Pericardium fibroblast (primary cell): ENCODE data around the gene ST3GAL2. TPM values are rescaled to one million over a fixed set of nuclear protein-coding genes. Genes with fewer than 3 reads are reported as not detected.

Source experiments
- total RNA-seq: library from RNA; depleted of rRNA; stranded (reverse); fragments of >200 nt; gene quantifications from 2 replicates; pipeline ENCODE4 v1.2.3, GENCODE V29; 2015

Gene ST3GAL2, protein sequence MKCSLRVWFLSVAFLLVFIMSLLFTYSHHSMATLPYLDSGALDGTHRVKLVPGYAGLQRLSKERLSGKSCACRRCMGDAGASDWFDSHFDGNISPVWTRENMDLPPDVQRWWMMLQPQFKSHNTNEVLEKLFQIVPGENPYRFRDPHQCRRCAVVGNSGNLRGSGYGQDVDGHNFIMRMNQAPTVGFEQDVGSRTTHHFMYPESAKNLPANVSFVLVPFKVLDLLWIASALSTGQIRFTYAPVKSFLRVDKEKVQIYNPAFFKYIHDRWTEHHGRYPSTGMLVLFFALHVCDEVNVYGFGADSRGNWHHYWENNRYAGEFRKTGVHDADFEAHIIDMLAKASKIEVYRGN
- 25.7 and 29.2 TPM in 2 replicates for total RNA-seq

GRCh38 chr16:70438969-70439862 lies at the start of gene ST3GAL2:
Gene ST3GAL2 (minus strand): TSS chr16:70439100. CDS start chr16:70398530, 40,570 bp downstream.

GRCh38 chr16:70454222-70455034 lies 15.5 kb upstream of the ST3GAL2 start, which contains the start of gene FCSK:
Gene FCSK (plus strand): TSS chr16:70454595. CDS start chr16:70463191, 8,596 bp downstream.

Other genes starting within 250 kb of the ST3GAL2 start
- gene EXOSC6, start 187.2 kb downstream of the ST3GAL2 start, total RNA-seq = 24.3 and 27.5 TPM in 2 replicates
- 123 and 125 TPM in 2 replicates for gene AARS1, start 149.6 kb downstream of the ST3GAL2 start, total RNA-seq
- gene DDX19B, start 139.9 kb downstream of the ST3GAL2 start, total RNA-seq = 17.9 and 39.7 TPM in 2 replicates
- 35.8 and 39.6 TPM in 2 replicates for gene DDX19A, start 92.2 kb downstream of the ST3GAL2 start, total RNA-seq
- 7.7 and 8.5 TPM in 2 replicates for gene FCSK, start 15.5 kb upstream of the ST3GAL2 start, total RNA-seq
- 28.7 and 33.1 TPM in 2 replicates for gene COG4, start 84.5 kb upstream of the ST3GAL2 start, total RNA-seq
- gene SF3B3, start 84.7 kb upstream of the ST3GAL2 start, total RNA-seq = 110 and 139 TPM in 2 replicates
- gene IL34, start 207.5 kb upstream of the ST3GAL2 start, total RNA-seq = 0.23 and 0.68 TPM in 2 replicates
- 37.2 and 37.9 TPM in 2 replicates for gene MTSS2, start 247.0 kb upstream of the ST3GAL2 start, total RNA-seq